Measurements from ENCODE around the gene GIPC3.
"Not testable (repeated sequence)": the region's sequence is repeated elsewhere in the genome, so short reads cannot be mapped to it uniquely, and the experiment has no call there.

Gene GIPC3

DNA sequence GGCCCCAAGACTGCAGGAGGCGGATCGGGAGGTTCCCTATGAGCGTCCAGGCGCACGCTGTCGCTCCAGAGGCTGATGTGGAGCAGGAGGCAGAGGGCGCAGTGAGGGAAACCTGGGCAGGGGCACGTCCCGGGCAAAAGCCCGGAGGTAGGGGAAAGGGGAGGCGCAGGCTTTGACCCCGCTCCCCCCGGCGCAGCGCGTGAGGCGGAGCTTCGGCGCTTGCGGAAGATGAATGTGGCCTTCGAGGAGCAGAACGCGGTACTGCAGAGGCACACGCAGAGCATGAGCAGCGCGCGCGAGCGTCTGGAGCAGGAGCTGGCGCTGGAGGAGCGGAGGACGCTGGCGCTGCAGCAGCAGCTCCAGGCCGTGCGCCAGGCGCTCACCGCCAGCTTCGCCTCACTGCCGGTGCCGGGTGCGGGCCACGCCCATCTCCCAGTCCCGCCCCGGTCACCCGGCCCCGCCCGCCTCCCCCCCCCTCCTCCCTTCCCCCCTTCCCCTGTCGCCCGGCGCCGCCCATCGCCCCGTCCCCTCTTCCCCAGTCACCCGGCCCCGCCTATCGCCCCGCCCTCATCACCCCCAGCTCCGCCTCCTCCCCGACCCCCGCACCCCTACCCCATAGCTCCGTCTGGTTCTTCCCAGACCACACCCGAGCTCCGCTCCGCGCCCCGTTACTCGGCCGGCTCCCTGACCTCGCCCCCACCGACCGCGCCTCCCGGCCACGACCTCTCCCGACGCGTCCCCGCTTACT, 8.4 kb upstream of the GIPC3 start:
- DNase-seq, result no peak

DNA sequence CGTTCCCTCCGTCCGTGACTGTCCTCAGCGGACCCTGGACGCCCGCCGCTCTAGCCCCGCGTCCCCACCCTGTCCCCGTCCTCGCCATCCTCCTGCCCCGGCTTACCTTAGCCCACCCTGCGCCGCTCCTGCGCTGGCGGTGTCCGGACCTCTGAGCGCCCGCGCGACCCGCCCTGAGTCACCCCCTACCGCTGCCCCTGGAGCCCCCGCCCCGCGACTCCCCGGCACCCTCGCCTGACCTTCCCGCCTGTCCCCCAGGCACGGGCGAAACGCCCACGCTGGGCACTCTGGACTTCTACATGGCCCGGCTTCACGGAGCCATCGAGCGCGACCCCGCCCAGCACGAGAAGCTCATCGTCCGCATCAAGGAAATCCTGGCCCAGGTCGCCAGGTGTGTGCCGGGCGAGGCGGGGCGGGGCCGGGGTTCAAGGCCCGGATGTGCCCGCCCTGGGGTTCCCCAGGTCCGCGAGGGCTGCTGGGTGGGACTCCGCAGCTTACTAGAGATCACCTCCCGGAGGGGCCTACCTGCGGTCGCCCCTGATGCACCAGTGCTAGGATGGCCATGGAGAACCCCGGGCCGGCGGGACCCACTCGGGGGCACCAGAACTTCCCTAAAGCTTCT, 7.4 kb upstream of the GIPC3 start:
- DNase-seq, result no peak

DNA sequence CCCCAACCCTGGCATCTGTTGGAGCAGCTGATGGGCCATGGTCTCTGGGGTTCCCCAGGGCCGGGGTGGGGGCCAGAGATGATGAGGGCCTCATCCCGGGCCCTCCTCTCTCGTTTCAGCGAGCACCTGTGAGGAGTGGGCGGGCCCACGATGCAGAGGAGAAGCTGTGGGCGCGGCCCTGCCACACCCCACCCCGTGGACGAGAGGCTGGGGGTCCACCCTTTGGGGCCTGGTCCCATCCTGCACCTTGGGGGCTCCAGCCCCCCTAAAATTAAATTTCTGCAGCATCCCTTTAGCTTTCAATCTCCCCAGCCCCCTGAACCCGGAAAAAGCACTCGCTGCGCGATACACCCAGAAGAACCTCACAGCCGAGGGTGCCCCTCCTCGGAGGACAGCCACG, 6.9 kb upstream of the GIPC3 start:
- DNase-seq, result no peak

DNA sequence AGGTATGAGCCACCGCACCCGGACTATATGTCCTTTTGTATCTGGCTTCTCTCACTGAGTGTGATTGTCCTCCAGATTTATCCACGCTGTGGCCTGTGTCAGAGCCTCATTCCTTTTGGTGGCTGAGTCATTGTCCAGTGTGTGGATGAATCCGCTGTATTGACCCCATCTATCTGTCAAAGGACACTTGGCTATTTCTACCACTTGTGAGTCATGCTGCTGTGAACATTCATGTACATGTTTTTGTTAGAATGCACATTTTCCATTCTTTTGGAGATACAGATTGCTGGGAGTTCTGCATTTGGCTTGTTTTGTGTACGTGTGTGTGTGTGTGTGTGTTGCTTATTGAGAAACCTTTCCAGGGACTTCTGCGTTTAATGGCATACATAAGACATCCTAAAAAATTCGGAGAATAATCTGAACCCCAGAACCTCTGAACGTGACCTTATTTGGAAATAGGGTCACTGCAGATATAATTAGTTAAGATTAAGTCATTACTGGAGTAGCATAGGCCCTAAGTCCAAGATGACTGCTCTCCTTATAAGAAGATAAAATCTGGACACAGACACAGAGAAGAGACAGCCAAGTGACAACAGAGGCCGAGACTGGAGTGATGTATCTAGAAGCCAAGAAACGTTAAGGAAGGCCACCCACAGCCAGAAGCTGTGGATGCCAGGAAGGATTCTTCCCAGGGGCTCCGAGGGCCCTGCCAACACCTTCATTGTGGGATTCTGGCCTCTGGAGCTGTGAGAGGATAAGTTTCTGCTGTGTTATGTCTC, 4.9 kb upstream of the GIPC3 start:
- no peak for DNase-seq

DNA sequence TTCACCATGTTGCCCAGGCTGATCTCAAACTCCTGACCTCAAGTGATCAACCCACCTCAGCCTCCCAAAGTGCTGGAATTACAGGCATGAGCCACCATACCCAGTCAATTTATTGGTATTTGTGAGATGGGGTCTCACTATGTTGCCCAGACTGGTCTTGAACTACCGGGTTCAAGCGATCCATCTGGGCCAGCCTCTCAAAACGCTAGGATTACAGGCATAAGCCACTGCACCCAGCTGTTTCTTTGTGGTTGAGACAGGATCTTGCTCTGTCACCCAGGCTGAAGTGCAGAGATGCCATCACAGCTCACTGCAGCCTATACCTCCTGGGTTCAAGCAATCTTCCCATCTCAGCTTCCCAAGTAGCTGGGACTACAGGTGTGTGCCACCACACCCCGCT, 3.5 kb upstream of the GIPC3 start:
- not testable (repeated sequence) for DNase-seq

DNA sequence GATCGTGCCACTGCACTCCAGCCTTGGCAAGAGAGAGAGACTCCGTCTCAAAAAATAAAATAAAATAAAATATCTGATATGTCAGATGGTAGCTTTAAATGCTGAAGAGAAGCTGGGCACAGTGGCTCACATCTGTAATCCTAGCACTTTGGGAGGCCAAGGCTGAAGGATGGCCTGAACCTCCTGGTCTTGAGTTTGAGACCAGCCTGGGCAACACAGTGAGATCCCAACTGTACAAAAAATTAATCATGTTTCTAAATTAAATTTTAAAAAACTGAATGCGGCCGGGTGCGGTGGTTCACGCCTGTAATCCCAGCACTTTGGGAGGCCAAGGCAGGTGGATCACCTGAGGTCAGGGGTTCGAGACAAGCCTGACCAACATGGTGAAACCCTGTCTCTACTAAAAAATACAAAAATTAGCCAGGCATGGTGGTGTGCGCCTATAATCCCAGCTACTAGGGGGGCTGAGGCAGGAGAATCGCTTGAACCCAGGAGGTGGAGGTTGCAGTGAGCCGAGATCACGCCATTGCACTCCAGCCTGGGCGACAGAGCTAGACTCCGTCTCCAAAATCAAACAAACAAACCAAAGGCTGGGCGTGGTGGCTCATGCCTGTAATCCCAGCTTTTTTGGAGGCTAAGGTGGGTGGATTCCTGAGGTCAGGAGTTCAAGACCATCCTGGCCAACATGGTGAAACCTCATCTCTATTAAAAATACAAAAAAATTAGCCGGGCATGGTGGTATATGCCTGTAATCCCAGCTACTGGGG, 1.1 kb upstream of the GIPC3 start:
- not testable (repeated sequence) for DNase-seq

DNA sequence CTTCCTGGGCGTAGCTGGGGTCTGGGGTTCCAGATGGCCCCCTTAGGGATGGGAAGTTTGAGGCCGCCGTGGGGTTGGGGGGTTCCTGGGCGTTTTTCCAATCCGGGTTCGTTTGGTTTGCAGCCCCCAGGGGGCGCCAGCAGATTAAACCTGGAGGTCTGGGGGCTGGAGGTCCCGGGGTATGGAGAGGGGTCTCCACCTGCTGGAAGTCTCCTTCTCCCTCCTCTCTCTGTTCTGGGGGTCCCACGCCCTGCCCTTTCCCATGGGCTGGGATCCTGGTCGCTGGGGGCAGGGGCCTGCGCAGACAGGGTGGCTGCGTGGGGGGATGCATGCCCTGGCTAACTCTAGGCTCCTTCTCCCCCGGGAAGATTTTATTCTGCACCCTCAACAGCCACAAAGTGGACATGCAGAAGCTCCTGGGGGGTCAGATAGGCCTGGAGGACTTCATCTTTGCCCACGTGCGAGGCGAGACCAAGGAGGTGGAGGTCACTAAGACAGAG, 899 bp downstream of the GIPC3 start:
- DNase-seq, result no peak

DNA sequence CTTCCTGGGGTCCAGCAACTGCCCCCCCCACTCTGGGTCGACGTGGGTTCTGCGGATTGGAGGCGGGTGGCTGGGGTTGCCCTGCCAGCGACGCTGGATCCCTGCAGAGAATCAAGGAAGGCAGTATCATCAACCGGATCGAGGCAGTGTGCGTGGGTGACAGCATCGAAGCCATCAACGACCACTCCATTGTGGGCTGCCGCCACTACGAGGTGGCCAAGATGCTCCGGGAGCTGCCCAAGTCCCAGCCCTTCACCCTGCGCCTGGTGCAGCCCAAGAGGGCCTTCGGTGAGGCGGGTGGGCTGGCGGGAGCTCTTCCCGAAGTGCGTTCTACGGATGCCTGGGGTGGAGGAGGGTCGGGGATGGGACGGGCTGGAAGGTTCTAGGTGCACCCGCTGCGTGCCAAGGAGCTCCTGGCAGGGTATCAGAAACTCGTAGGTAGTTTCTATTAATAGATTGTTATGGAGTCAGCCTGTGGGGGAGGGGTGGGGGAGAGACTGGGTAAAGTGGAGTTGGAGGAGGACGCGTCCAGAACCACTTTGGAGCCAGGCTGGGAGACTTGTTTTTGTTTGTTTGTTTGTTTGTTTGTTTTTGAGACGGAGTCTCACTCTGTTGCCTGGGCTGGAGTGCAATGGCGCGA, 1.5 kb downstream of the GIPC3 start:
- DNase-seq, result no peak

DNA sequence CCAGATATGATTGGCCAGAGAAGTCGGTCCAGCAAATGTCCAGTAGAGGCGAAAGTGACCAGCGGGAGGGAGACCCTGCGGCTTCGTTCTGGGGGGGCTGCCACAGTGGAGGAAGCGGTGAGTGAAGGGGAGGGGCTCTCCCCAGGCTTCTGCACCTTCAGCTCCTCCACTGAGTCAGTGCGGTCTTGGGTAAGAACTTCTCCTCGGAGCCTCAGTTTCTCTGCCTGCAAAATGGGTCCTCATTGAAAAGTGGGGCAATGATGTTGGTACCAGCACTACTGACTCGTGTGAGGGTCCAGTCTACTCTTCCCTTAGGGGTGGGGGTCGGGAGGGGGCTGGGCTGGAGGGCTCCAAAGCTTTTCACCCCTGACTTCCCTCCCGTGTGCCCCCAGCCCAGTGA, 4.2 kb downstream of the GIPC3 start:
- DNase-seq, result no peak

DNA sequence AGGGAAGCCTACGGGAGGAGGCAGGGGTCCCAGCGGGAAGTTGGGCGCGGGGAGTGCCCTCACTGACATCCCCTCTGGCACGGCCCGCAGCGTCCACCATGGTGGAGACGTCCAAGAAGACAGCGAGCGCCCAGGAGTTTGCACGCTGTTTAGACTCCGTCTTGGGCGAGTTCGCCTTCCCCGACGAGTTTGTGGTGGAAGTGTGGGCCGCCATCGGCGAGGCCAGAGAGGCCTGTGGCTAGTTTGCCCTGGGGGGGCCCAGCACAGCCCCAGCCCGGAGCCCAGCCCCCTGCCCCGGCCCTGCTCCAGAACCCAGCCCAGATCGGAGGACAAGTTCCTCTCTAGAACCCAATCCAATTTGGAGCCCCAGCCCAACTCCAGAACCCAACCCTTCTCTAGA, 4.7 kb downstream of the GIPC3 start:
- no peak for DNase-seq

DNA sequence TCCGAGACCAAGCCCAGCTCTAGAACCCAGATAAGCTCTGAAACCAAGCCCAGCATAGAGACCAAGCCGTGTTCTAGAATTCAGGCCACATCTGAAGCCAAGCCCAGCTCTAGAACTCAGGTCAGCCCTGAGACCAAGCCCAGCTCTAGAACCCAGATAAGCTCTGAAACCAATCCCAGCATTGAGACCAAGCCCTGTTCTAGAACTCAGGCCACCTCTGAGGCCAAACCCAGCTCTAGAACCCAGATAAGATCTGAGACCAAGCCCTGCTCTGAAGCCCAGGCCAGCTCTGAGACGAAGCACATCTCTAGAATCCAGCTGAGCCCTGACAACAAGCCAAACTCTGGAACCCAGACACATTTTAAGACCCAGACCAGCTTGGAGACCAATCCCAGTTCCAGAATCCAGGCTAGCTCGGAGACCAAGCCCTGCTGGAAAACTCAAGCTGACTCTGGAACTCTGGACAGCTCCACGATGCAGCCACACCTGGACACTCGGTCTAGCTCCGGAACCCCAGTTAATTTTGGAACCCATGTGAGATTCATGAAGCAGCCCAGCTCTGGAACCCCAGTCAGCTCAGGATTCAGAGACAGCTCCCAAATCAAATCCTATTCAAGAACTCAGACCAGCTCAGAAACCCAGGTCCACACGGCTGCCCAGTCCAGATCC, 5.8 kb downstream of the GIPC3 start:
- no peak for DNase-seq

DNA sequence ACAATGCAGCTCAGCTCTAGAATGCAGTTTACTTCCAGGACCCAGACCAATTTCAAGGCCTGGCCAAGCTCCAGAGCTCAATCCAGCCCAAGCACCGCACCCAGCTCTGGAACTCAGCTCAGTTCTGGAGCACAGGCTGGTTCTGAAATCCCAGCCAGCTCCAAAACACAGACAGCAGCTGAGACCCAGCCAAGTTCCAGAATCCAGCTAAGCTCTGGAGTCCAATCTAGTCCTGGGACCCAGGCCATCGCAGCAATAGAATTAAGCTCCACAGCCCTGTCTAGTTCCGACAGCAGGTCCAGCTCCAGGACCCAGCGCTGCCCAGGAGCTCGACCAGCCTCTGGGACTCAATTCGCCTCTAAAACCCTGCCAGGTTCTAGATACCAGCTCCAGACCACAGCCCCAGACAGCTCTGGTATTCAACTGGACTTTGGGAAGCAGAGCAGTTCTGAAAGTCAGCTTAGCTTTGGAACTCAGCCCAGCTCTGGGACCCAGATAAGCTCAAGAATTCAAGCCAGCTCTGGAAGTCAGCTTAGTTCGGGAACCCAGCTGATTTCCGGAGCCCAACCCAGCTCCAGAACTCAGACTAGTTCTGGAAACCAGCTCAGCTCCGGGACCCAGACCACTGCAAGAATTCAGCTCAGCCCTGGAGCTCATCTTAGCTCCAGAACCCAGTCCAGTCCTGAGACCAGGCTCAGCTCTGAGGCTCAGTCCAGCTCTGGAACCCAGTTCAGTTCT, 6.8 kb downstream of the GIPC3 start:
- no peak for DNase-seq

DNA sequence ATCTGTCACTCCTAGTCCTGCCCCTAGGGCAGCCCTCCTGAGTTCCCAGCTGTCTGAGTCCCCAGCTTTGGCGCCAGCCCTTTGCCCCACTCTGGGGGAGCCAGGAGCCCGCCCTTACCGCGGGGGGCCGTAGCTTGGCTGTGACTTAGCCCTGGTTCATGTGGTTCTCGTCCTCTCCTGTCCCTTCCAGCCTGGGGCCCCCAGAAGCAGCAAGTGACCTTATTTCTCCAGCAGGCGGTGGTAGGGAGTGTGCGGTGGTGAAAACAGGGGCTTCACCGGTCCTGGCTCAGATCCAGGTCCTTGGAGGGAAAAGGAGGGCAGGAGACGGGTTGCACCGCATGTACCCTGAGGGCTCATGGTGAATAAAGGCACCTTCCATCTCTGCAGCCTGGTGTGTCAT, 7.9 kb downstream of the GIPC3 start:
- DNase-seq, result no peak

DNA sequence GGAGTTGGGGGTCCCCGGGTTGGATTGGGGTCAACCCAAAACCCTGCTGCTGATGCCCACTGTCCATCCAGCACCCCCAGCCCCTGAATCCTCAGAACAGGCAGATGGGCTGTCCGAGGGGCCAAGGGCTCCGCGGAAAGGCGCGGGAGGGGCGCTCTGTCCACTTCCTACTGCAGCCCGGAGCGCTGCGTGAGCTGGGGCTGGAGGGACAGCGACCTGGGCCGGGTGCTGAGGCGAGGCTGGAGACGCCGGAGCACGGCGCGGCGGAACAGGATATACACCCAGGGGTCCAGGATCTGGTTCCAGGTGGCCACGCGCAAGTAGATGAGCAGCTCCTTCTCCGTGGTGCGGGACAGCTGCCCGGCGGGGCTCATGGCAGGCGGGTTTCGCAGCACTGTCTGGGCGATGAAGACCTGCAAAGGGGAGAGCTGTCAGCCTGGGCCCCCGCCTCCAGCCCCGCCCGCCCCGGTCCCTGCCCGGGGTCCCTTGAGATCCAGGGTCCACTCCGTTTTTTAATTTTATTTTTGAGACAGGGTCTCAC, 10.3 kb downstream of the GIPC3 start:
- DNase-seq, result no peak

DNA sequence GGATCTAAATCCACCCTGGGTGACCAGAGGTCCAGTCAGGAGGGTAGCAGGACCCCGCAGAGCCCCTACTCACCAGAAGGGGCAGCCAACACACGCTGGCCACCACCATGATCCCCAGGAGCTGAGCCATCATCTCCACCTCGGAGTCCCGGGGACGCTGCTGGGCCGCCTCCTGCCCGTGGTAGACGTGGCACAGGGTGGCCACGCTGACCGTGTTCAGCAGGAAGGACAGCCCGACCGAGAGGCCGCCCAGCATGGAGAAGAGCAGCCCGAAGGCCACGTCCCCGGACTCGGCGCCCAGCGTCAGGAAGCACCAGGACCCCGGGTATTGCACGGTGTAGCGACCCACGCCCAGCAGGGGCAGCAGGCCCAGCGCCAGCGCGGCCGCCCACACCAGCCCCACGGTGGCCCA, 14.5 kb downstream of the GIPC3 start:
- DNase-seq, result no peak

DNA sequence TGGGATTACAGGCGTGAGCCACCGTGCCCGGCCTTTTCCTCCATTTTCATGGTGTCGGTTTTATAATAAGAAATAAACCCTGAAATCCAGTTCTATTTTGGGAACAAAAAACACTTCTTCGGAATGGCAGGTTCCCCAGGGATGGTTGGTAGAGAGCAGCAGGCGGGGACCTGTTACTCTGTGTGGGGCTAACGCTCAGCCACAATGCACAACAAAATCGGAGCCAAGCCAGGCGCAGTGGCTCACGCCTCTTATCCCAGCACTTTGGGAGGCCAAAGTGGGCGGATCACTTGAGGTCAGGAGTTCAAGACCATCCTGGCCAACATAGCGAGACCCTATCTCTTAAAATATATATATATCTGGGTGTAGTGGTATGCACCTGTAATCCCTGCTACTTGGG, 15.7 kb downstream of the GIPC3 start:
- DNase-seq, result no peak

DNA sequence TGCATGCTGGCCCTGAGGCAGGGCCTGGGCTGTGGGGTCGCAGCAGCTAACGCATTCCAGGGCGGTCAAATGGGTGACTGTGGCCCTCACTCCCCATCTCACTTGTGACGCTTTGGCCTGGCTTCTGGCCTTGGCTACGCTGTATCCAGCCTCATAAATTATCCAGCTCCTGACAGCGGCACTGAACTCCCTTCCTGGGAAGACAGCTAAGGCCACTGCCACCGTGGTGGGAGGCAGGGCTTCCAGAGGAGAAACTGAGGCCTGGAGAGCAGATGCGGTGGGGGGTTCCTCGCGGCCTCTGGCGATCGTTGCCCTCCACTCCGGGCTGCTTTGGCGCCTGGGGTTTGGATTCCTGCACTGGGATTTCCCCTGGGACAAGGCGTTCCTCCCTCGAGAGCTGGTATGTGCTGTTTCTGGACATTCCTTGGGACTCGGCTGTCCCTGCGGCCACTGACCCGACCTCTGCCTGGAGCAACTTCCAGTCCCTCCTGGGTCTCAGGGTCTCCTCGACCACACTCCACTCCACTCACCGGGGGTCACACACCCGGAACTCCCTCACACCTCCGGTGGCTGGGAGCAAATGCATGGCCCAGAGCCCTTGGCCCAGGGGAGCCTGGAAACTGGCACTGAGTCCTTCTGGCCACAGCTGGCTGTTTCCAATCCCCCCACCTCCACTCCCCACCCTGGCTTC, 18.0 kb downstream of the GIPC3 start:
- DNase-seq, result no peak

DNA sequence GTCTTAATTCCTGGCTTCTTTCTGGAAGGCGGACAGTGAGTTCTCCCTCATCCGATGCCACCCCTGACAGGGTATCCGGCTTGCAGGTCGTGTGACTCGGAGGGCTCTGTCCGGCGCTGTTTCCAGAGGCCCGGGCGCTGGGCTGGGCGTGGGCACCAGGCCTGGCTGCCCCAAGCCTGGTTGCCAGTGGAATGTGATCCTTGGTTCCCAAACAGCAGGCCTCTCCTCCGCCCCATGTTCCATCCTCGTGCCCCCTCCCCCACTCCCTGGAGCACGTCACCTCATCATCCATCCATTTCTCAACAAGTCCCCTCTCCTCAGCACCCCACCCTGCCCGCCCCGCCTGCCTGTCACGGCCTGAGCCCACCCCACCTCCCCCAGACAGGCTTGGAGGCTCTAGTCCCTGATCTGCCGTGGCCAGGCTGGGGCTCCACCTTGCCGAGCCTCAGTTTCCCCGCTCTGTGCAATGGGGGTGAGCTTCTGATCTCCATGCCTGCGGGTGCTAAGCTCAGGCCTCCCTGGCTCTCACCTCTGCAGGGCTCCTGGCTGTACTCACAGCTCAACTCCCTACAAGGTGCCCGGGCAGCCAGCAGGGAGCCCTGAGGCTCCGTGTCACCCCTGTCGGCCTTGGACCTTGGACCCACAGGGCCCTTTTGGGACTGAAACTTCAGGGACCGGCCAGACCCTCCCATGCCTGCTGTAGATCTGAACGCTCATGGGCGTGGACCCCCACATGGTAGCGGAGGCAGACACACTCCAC, 19.1 kb downstream of the GIPC3 start:
- no peak for DNase-seq

DNA sequence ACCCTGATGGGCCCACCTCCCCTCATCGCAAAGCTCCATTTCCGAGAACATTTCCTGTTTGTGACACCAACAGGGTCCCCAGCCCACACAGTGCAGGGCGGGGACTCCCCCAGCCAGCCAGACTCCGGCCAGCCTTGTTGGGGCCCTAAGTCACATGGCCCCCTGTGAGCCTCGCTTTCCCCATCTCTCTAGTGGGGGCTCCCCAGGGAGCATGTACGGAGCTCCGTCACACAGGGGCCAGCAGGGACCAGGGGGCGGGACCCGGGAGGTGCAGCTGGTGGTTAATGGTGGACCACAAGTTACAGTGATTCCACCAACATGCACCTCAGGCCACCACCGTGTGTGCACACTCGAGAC, 19.7 kb downstream of the GIPC3 start:
- DNase-seq, result no peak

DNA sequence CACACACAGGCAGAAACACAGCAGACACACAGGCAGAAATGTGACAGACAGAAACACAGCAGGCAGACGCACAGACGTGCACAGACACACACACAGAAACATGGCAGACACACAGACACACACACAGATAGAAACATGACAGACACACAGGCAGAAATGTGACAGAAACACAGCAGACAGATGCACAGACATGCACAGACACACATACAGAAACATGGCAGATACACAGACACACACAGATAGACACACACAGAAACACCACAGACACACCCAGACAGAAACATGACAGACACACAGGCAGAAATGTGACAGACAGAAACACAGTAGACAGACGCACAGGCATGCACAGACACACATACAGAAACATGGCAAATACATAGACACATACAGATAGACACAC, 20.1 kb downstream of the GIPC3 start:
- no peak for DNase-seq
